A673 (cell line): ENCODE measurements around the gene GJD3.

Source experiments
- EZH2 ChIP-seq: fragments of 200-600 bp; sonication (generic); IDR thresholded peaks from 2 replicates; pipeline ENCODE4 v1.6.1; 2017; ENCODE audit warnings: borderline replicate concordance, low read depth, mild to moderate bottlenecking, mixed read lengths, antibody characterized with exemption, low read length; ENCODE audit not compliant: poor library complexity, severe bottlenecking
- TF ChIP-seq, protein P1 (sequence below): fragments of 300-800, 200-600 bp; sonication (generic); conservative IDR thresholded peaks from 2 replicates; pipeline ENCODE4 v1.5.1; 2017; ENCODE audit warnings: low read depth, mild to moderate bottlenecking, antibody characterized with exemption, low read length, moderate library complexity, mixed read lengths

DNA sequence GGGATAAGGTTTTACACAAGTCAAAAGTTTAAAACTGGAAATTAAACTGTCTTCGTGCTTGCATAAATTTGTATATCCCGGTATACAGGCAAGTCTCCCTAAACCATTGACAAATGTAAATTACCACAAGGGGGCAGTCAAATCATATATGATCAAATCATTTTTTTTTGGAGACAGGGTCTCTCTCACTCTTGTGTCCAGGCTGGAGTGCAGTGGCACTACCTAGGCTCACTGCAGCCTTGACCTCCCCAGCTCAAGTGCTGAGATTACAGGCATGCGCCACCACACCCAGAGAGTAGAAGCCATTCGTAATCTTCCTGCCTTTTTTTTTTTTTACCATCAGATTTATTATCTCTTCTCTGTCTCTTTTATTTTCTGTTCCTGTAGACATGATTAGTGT is 34.6 kb upstream of the GJD3 start:
- TF ChIP-seq, protein P1, sequence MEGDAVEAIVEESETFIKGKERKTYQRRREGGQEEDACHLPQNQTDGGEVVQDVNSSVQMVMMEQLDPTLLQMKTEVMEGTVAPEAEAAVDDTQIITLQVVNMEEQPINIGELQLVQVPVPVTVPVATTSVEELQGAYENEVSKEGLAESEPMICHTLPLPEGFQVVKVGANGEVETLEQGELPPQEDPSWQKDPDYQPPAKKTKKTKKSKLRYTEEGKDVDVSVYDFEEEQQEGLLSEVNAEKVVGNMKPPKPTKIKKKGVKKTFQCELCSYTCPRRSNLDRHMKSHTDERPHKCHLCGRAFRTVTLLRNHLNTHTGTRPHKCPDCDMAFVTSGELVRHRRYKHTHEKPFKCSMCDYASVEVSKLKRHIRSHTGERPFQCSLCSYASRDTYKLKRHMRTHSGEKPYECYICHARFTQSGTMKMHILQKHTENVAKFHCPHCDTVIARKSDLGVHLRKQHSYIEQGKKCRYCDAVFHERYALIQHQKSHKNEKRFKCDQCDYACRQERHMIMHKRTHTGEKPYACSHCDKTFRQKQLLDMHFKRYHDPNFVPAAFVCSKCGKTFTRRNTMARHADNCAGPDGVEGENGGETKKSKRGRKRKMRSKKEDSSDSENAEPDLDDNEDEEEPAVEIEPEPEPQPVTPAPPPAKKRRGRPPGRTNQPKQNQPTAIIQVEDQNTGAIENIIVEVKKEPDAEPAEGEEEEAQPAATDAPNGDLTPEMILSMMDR: peak; percentile 49
- no peak for TF ChIP-seq EZH2
